C4-2B (cell line): ENCODE results near the gene AKNA.
"Not testable (repeated sequence)": the region's sequence is repeated elsewhere in the genome, so short reads cannot be mapped to it uniquely, and the experiment has no call there.

Experiments used
- H3K27ac ChIP-seq: fragments of 450-650 bp; 2 replicates; pipeline ENCODE4 v1.5.1; 2017
- ZFX ChIP-seq: fragments of 450-650 bp; IDR thresholded peaks from 2 replicates; pipeline ENCODE4 v1.6.1; 2017
- TF ChIP-seq, protein P1 (sequence below): fragments of 450-650 bp; conservative IDR thresholded peaks from 2 replicates; pipeline ENCODE4 v1.5.1; 2017; ENCODE audit warnings: mild to moderate bottlenecking

Gene AKNA

DNA sequence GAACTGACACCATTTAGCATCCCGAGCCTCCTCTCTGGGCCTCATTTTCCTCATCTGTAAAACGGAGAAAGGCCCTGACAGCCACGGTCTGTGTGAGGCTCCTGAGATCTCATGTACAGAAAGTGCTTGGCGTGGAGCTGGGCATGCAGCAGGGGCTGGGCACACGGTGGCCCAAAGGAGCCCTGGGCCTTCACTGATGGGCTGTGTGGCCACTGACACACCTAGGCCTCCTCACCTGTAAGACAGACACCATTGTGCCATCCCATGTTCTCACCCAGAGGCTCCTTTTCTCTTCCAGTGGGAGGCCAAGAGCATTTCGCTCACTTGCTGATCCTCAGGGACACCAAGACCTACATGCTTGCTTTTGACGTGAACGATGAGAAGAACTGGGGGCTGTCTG is 63.3 kb downstream of the AKNA start:
- TF ChIP-seq, protein P1, sequence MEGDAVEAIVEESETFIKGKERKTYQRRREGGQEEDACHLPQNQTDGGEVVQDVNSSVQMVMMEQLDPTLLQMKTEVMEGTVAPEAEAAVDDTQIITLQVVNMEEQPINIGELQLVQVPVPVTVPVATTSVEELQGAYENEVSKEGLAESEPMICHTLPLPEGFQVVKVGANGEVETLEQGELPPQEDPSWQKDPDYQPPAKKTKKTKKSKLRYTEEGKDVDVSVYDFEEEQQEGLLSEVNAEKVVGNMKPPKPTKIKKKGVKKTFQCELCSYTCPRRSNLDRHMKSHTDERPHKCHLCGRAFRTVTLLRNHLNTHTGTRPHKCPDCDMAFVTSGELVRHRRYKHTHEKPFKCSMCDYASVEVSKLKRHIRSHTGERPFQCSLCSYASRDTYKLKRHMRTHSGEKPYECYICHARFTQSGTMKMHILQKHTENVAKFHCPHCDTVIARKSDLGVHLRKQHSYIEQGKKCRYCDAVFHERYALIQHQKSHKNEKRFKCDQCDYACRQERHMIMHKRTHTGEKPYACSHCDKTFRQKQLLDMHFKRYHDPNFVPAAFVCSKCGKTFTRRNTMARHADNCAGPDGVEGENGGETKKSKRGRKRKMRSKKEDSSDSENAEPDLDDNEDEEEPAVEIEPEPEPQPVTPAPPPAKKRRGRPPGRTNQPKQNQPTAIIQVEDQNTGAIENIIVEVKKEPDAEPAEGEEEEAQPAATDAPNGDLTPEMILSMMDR = no peak
- TF ChIP-seq ZFX = no peak
- no peak overlapping the region for H3K27ac ChIP-seq

DNA sequence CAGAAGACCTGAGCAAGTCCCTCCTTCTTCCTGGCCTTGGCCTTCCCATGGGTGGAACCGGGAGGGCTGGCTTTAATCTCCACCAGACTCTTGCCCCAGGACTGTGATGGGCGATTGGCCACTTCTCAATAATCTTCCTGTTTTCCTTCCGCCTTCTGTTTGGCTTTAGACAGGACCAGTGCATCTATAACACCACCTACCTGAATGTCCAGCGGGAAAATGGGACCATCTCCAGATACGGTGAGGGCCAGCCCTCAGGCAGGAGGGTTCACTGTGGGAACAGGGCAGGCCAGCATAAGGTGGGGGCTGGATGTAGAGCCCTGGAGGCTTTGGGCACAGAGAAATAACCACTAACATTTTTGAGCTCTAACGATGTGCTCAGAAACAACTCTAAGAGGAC is 63.9 kb downstream of the AKNA start:
- H3K27ac ChIP-seq = not testable (repeated sequence)

DNA sequence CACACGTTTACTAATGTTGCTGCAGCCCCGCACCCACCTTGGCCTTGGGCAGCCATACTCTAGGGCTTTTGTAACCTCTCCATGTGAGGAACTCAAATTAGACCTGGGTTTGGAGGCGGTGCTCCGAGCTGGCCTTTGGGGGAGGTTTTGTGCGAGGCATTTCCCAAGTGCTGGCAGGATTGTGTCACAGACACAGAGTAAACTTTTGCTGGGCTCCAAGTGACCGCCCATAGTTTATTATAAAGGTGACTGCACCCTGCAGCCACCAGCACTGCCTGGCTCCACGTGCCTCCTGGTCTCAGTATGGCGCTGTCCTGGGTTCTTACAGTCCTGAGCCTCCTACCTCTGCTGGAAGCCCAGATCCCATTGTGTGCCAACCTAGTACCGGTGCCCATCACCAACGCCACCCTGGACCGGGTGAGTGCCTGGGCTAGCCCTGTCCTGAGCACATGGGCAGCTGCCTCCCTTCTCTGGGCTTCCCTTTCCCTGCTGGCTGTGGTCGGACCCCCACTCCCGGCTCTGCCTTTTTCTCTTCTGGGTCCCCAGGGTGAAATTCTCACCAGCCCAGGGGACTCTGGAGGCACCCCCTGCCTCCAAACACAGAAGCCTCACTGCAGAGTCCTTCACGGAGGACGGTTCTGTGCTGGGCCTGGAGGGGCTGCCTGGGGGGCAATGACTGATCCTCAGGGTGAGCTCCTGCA is 64.8 kb downstream of the AKNA start, which contains the start of gene ORM1:
TSS of gene ORM1 (plus strand) at position 268 of the 701 bp plus-strand sequence. CDS start at position 304, 36 bp downstream.
- not testable (repeated sequence) for H3K27ac ChIP-seq

DNA sequence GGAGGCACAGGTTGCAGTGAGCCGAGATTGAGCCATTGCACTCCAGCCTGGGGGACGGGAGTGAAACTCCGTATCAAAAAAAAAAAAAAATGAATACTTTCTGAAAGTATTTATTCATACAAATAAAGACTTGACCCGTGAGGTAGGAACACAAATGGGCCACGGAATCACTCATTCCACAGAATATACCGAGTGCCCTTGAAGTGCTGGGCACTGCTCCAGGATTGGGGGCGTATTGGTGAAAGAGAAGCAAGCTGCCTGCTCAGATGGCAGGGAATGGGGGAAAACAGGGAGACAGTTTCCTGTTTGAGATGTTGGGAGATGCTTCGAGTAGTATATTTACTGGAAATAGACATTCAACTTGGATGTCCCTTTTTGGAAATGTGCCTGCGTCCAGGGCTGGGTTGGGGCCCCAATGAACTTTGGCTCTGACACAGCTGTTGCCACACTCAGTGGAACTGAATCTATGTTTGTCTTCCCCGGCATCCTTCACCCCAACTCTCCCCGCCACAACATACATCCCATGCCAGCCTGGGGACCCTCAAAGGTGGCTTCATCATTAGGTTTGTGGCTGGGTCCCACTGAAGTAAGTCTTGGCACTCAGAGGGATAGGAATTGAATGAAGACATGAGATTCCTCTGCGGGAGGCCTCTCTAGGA is 65.5 kb downstream of the AKNA start:
- H3K27ac ChIP-seq = not testable (repeated sequence)

DNA sequence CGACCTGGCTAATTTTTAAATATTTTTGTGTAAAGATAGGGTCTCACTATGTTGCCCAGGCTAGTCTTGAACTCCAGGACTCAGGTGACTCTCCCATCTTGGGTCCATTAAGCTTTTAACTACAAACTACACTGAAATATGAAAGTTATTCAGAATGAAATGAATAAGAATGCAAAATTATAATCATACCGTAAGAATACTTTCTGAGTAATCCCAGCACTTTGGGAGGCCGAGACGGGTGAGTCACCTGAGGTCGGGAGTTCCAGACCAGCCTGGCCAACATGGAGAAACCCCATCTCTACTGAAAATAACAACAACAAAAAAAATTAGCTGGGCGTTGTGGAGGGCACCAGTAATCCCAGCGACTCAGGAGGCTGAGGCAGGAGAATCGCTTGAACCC is 66.0 kb downstream of the AKNA start:
- TF ChIP-seq, protein P1 = no peak
- no peak for TF ChIP-seq ZFX
- no peak overlapping the region for H3K27ac ChIP-seq

DNA sequence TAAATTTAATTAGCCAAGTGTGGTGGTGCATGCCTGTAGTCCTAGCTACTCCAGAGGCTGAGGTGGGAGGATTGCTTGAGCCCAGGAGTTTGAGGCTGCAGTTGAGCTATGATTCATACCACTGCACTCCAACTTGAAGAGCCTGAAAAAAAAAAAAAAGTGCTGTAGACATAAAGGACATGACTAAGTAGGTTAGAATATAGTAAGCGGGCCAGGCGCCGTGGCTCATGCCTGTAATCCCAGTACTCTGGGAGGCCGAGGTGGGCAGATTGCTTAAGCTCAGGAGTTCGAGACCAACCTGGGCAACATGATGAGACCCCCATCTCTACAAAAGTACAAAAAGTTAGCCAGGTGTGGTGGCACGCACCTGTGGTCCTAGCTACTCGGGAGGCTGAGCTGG is 67.1 kb downstream of the AKNA start:
- not testable (repeated sequence) for H3K27ac ChIP-seq

DNA sequence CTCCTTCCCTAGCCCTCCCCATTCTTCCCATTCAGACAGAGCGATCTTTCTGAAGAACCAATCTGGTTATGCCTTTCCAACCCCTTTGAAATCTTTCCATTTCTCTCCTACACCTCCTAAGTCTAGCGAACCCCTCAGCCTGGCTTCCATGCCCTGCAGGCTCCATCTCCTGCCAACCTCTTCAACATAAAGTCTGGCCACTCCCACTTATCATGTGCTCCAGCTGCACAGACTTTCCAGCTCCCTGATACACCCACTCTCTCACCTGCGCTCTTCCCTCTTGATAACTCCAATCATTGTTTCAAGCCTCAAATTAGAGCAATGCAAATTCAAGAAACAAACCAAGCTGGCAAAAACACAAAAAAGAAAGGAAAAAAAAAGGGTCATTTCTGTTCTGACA is 68.6 kb downstream of the AKNA start:
- TF ChIP-seq, protein P1 = no peak
- TF ChIP-seq ZFX = no peak
- H3K27ac ChIP-seq = no peak overlapping the region

DNA sequence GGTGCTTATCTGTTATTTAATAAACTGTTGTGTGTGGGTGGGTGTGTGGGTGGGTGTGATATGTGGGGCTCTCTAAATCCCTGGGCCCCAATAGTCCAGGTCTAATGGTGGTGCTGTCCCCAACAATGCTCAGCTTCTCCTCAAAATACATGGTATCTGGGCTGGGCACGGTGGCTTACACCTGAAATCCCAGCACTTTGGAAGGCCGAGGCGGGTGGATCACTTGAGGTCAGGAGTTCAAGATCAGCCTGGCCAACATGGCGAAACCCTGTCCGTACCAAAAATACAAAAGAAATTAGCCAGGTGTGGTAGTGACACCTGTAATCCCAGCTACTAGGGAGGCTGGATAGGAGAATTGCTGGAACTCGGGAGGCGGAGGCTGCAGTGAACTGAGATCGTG is 69.4 kb downstream of the AKNA start:
- TF ChIP-seq ZFX = no peak
- TF ChIP-seq, protein P1 = no peak
- H3K27ac ChIP-seq = no peak overlapping the region

DNA sequence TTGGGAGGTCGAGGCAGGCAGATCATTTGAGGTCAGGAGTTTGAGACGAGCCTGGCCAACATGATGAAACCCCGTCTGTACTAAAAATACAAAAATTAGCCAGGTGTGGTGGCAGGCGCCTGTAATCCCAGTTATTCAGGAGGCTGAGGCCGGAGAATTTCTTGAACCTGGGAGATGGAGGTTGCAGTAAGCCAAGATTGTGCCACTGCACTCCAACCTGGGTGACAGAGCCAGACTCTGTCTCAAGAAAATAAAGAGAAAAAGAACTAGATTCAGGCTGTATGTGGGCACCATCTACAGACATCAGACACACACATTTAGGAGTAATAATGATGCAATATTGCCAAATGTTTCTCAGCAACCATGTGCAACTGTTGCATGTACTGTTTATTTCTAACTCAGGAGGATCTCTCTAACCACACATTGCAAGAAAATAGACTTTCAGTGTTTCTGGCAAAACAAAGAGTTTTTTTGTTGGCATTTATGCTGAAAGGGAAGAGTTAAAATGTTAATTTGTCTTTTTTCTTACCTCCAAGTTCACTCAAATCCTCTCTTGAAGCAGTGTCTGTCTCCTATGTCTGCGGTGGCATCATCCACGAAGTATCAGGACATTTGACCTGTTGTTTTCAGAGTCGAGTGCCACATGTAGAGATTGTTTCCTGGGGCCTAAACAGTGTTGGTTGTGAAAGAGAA is 70.0 kb downstream of the AKNA start:
- H3K27ac ChIP-seq = no peak overlapping the region
- no peak for TF ChIP-seq ZFX
- TF ChIP-seq, protein P1 = no peak
